Endothelial cell of umbilical vein (primary cell): Measurements from ENCODE around the gene SUGCT.

ENCODE experiments used
- CTCF ChIP-seq, 2 donors: IDR thresholded peaks; 1 replicate in 1 of 2; 2 replicates in 1 of 2; pipeline ENCODE4 v1.5.1; 2011; ENCODE audit warnings: low read length in 2 of 2, mild to moderate bottlenecking in 2 of 2, moderate library complexity in 2 of 2, control low read depth in 1 of 2, inconsistent platforms in 1 of 2, low read depth in 1 of 2; ENCODE audit not compliant: insufficient read depth in 1 of 2; ENCODE audit errors: extremely low read depth in 1 of 2
- EZH2 ChIP-seq: IDR thresholded peaks from 2 replicates; pipeline ENCODE4 v1.6.1; 2012; ENCODE audit warnings: borderline replicate concordance, low read depth, mild to moderate bottlenecking, moderate library complexity, low read length, inconsistent platforms; ENCODE audit not compliant: severe bottlenecking
- MAX ChIP-seq: IDR thresholded peaks from 2 replicates; pipeline ENCODE4 v1.6.1; 2011; ENCODE audit not compliant: insufficient read depth, insufficient read length
- POLR2A ChIP-seq: IDR thresholded peaks from 2 replicates; pipeline ENCODE4 v1.6.1; 2012; ENCODE audit warnings: low read depth, mild to moderate bottlenecking, control low read depth, low read length

GRCh38 chr7:40649247-40649646, 514.4 kb downstream of the SUGCT start:
- TF ChIP-seq CTCF (IDR thresholded peaks at IDR 0.05; ENCODE audit: extremely low read depth in 1 of 2, insufficient read depth in 1 of 2, low read depth in 1 of 2, low read length in 2 of 2): no peak
- TF ChIP-seq MAX: no peak
- TF ChIP-seq EZH2: no peak
- no peak for TF ChIP-seq POLR2A
